Subcutaneous preadipocyte (primary cell): ENCODE data around the gene NECAB3. TPM values are rescaled to one million over a fixed set of nuclear protein-coding genes. Genes with fewer than 3 reads are reported as not detected.

Experiments
- total RNA-seq: library from RNA; depleted of rRNA; stranded (reverse); fragments of >200 nt; gene quantifications from 2 replicates; pipeline ENCODE4 v1.2.3, GENCODE V29; 2012

Gene NECAB3, protein sequence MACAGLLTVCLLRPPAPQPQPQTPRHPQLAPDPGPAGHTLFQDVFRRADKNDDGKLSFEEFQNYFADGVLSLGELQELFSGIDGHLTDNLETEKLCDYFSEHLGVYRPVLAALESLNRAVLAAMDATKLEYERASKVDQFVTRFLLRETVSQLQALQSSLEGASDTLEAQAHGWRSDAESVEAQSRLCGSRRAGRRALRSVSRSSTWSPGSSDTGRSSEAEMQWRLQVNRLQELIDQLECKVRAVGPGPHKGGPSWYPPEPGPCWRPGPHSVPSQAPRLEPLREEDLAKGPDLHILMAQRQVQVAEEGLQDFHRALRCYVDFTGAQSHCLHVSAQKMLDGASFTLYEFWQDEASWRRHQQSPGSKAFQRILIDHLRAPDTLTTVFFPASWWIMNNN
- 21.7 and 23.3 TPM in 2 replicates for total RNA-seq

DNA sequence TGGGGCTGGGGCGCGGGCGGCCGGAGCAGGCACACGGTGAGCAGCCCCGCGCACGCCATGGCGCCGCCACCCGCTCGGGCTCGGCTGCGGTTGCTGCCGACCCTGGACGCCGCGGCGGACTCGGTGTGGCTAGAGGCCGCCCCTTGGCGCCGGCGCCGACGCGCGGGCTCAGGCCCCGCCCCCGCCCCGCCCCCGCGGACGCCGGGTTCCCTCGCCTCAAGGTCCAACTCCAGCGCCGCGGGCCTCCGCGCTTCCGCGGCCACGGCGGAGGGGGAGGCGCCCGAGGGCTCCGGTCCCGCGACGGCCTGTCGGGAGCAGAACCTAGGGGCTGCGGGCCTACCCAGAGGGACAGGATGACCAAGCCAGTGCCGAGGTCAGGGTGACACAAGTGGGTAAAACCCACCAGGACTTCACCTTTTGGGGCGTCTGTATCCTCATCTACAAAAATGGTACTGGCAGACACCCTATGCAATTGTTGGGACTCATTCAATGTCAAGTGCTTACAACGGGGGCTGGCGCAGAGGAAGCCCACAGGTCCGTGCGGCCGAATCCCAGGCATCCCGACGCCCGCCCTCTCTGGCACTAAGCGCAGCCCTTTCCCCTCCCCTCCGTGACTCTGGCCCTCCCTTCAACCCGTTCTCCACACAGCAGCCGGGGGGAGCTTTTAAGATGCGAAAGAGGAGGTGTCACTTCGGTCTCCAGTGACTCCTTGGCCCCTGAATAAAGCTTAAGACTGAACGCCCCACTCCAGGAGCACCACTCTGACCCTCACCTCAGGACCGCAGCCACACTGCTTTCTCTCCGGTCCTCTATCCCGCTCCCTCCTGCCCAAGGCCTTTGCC is at the start of gene NECAB3:
TSS of gene NECAB3 (minus strand) at position 135 of the 842 bp plus-strand sequence. CDS start at position 59, 76 bp downstream.

GRCh38 chr20:33719989-33720709 is 45.9 kb upstream of the NECAB3 start, which contains the start of gene PXMP4:
TSS of gene PXMP4 (minus strand) at chr20:33720310. CDS start at chr20:33720207, 103 bp downstream.

GRCh38 chr20:33686100-33686983 is 12.1 kb upstream of the NECAB3 start, which contains the start of gene E2F1:
TSS of gene E2F1 (minus strand) at chr20:33686385. CDS start at chr20:33686264, 121 bp downstream.

GRCh38 chr20:33666293-33667244 is 7.7 kb downstream of the NECAB3 start, which contains the start of gene ACTL10:
TSS of gene ACTL10 (plus strand) at chr20:33666943. CDS start at chr20:33667498, 555 bp downstream.

GRCh38 chr20:33662172-33662571 is 12.1 kb downstream of the NECAB3 start, which contains the start of gene C20orf144:
TSS of gene C20orf144 (plus strand) at chr20:33662327. CDS start at chr20:33662346, 19 bp downstream.

Other genes starting within 250 kb of the NECAB3 start
- gene SNTA1, start 230.7 kb downstream of the NECAB3 start, total RNA-seq, result 20.5 and 23.9 TPM in 2 replicates
- 4.4 and 4.9 TPM in 2 replicates for gene CBFA2T2, start 184.3 kb downstream of the NECAB3 start, total RNA-seq
- 0.20 TPM in 1 of 2 replicates, not detected in the other for gene C20orf144, start 12.1 kb downstream of the NECAB3 start, total RNA-seq
- 1.5 and 3.9 TPM in 2 replicates for gene ACTL10, start 7.5 kb downstream of the NECAB3 start, total RNA-seq
- 5.5 and 11.1 TPM in 2 replicates for gene E2F1, start 12.0 kb upstream of the NECAB3 start, total RNA-seq
- gene PXMP4, start 45.9 kb upstream of the NECAB3 start, total RNA-seq, result 2.9 and 4.7 TPM in 2 replicates
- 1.8 TPM in 2 replicates for gene ZNF341, start 57.6 kb upstream of the NECAB3 start, total RNA-seq
- gene CHMP4B, start 136.9 kb upstream of the NECAB3 start, total RNA-seq, result 20.9 and 29.8 TPM in 2 replicates